NCI-H1694 (cell line): ENCODE results near the gene CD163L1.
"Not testable (repeated sequence)": the region's sequence is repeated elsewhere in the genome, so short reads cannot be mapped to it uniquely, and the experiment has no call there.

Experiments used
- DNase-seq: peaks from one replicate; lab custom pipeline; 2025; lab: John Stamatoyannopoulos, UW

CD163L1 gene

DNA sequence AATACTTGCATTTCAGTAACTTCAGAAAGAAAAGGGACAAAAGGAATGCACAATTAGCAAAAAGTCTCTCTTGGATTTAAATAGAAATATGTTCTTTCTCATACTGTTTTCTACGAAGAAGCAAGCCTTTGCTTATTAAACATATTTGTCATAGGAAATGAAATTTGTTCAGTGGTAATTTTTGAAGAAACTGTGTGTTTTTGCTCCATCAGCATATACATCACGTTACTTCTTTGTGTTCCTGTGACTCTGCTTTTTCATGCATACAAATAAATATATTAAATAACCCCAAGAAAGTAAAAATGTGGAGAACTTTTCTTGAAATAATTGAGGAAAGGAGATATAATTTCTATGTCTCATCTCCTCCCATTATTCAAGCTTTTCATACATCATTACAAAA lies 39.7 kb downstream of the CD163L1 start:
- DNase-seq = no peak

DNA sequence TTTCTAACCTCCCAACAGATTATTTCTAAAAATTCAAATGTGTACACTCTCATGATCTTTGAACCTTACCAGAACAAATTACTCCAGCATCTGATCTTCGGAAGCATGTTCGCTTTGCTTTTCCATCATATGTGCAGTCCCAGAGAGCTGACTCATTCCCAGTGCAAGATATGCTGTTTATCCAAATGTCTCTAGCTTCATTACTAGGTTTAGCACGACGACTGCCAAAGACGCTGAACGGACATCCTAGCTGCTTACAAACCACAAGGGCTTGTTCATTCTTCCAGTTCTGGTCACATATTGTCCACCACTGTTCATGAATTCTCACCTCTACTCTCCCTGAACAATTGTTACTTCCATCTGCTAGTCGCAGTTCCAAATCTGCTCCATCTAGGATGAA lies 40.5 kb downstream of the CD163L1 start:
- no peak for DNase-seq

DNA sequence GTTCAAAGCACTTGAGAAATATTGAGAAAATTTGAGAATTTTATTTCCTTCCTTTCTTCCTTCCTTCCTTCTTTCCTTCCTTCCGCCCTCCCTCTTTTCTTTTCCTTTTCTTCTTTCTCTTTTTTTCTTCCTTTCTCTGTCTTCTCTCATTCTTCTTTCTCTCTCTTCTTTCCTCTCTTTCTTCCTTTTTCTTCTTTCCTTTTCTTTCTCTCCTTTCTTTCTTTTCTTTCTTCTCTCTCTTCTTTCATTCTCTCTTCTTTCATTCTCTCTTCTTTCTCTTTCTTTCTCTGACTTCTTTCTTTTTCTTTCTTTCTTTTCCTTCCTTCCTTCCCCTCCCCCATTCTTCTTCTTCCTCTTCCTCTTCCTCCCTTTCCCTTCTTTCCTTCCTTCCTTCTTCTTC lies 44.9 kb downstream of the CD163L1 start:
- DNase-seq = no peak

DNA sequence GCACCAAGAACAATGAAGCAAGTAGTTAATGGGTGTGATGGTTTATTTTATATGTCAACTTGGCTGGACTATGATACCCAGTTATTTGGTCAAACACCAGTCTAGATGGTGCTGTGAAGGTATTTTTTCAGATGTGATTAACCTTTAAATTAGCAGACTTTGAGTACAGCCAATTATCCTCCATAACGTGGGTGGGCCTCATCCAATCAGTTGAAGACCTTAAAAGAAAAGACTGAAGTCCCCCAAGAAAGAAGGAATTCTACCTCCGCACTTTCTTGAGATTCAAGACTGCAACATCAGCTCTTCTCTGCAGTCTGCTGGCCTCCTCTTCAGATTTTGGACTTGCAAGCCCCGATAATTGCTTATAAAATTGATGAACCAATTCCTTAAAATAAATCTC lies 47.5 kb downstream of the CD163L1 start:
- no peak for DNase-seq

DNA sequence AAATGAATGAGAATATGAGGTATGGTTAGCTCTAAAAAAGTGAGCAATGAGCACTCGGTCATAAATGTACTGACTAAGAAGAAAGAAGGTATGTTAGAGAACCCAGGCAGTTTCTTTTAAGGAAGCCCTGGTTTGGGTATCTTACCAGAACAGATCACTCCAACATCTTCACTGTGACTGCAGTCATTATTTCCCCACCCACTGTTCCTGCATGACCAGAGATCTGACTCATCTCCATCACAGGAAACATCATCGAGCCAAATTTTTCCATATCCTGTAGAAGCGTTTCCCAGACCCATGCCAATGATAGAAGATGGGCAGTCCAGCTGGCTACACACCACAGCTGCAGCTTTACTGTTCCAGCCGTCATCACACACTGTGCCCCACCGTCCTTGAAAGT lies 48.0 kb downstream of the CD163L1 start:
- no peak for DNase-seq

DNA sequence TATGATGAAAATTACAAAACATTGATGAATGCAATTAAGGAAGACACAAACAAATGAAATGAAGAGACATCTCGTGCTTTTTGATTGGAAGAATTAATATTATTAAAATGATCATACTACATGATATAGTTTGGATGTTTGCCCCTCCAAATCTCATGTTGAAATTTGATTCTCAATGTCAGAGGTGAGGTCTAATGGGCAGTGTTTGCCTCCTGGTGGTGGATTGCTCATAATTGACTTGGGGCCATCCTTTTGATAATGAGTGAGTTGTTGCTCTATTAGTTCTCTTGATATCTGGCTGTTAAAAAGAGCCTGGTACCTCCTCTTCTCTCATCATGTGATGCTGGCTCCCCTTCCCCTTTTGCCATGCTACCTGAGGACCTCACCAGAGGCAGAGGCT lies 56.7 kb downstream of the CD163L1 start:
- no peak for DNase-seq

DNA sequence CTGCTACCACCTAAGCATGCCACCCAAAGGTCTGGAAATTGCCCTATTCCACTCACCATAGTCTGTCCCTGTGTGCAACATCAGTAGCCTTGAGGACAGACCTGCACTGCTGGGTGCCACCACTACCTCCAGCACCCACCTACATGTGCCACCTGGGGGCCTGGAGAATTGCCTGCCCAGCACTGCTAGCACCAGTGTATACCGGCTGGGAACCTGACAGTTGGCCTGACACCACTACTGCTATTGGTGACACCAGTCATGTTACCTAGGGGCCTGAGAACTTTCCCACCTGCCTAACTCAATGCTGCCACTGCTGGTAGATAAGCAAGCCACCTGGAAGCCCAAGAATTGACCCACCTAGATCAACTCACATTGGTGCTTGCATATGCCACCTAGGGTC lies 60.8 kb downstream of the CD163L1 start:
- DNase-seq = no peak

DNA sequence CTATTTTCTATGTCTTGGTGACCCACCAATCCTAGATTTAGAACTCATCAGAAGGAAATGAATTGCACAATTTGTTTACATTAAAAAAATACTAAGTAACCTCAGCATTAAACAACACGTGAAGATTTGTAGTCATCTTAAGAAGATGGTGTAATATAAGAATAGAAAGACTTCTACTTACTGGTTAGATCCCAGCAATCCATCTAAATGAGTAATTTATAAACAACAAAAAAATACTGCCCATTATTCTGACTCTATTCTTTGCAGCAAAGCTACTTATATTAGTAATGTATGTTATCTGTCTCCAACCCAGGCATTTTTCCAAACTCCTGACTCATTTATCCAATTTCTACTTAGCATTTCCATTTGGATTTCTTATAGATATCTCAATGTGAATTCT lies 67.8 kb downstream of the CD163L1 start:
- DNase-seq = no peak

DNA sequence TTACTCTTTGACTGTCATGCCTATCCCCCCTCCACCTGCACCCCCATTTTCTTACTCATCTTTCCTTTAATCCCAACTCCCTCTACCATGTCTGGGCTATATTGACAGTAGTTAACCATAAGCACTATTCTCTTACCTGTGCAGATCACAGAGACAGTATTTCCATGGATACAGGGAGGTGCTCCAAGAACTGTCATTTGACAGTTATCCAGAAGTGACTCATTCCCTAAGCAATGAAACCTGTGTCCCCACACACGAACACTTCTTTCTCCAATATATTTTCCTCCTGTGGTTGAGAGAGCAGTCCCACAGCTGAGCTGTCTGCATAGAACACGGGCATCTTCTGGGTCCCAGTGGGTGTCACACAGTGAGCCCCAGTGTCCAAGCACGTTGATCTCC lies 68.8 kb downstream of the CD163L1 start:
- DNase-seq = no peak

DNA sequence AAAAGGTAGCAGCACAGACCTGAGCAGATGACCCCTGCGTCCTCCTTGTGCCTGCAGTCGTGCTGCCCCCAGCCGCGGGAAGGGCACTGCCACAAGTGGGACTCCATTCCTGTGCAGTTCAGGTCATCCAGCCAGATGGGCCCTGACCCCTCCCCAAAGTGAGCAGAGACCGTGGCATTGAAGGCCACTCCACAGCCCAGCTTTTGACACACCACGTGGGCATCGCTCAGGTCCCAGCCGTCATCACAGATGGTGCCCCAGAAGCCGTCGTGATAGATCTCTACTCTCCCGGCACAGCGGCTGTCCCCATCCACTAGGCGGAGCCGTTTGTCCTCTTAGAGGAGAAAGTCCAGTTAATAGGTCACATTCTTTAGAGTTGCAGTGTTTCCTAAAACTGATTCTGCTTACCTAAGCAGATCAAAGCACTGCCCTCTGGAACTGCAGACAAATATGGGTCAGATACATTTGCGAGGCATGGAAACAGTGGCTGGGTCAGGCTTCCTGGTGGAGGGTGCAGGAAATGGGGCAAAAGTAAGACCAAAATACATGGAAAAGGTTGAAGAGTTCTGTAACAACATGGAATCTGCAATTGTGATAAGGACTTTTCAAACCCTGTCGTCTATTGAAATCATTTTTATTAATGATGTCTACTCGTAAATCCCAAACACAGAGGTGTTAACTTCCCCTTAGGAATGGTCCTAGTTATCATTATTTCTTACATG lies 69.4 kb downstream of the CD163L1 start:
- DNase-seq = peak; percentile 66

DNA sequence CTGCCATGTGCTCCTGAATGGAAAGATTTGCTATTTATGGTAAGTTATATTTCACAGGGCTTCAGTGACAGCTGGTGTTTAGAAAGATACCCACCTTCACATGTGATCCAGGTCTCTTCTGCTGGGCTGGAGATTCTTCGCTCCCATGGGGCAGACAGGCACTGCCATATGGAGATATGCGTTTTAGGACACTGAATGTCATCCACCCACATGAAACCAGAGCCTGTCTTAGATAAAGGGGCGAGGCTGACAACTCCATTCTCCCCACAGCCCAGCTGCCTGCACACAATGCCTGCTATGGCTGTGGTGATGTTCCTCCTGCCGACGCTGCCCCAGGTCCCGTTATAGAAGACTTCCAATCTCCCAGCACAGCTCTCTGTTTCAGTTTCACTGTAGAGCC lies 70.7 kb downstream of the CD163L1 start:
- DNase-seq = peak; percentile 99

DNA sequence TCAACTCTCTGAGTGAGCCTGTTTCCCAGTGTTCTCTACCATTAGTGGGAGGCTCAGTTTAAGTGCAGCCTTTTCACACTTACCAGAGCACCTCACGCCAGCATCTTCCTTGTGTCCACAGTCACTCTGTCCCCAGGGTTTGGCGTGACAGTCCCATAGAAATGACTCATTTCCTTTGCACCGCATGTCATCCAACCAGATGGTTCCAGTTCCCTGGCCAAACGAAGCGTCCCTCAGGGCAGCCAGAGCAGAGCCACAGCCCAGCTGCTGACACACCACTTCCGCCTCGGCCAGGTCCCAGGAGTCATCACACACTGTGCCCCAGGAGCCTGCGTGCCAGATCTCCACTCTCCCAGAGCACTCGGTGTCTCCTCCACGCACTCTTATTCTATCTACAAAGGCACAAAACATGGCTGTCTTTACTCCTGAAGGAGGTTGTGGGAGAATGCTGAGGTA lies 74.7 kb downstream of the CD163L1 start:
- DNase-seq = no peak

DNA sequence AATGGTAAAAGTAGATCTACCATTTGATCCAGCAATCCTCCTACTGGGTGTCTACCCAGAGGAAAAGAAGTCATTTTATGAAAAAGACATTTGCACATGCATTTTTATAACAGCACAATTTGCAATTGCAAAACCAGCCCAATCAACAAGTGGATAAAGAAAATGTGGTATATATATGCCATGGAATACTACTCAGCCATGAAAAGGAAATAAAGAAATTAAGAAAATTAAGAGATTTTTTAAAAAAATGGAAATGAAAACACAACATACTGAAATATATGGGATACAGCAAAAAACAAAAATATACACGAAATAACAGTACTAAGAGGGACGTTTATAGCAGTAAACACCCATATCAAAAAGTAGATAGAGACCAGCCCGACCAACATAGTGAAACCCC lies 81.2 kb downstream of the CD163L1 start:
- no peak for DNase-seq

DNA sequence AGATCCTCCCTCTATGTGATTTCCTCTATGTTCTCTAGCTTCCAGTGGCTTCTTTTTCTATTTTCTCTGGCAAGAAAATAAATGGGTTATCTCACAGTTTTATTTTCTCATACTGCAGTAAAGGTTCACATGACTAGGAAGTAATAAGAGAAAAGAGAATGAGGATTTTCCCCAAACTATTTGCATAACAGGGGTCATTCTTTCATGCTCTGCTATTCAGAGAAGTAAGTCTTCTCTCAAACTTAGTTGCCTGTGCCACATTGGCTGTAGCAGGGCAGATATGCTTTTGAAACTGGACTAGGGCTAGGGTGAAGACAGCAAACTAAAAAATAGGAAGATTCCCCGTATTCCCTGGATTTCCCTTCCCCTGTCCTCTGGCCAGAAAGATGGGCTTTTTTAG lies 82.7 kb downstream of the CD163L1 start:
- no peak for DNase-seq

DNA sequence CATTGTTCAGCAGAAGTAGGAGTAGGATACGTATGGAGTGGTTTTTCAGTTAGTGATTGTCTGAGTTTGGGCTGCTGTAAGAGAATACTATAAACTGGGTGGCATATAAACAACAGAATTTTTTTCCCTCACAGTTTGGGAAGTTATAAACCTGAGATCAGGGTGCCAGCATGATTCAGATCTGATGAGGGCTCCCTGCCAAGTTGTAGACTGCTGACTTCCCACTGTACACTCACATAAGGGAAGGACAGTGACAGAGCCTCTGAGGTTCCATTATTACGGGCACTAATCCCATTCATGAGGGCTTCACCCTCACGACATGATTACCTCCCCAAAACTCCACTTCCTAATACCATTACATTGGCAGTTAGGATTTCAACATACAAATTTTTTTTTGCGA lies 89.4 kb downstream of the CD163L1 start:
- DNase-seq = no peak

DNA sequence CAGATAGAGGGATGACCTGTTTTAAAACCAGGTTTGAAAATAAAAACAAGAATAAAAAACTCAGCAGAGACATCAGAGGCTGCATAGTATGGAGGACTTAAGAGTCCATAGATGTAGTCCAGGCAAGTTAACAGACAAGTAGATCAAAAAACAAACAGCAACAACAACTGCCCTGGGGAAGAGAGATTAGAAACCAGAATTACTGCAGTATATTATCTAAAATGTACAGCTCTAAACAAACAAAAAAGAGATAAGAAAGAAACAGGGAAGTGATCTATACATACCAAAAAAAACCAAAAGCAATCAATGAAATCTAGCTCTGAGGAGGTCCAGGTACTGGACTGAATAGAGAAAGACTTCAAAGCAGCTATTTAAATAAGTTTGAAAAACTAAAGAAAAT lies 91.3 kb downstream of the CD163L1 start:
- no peak for DNase-seq

DNA sequence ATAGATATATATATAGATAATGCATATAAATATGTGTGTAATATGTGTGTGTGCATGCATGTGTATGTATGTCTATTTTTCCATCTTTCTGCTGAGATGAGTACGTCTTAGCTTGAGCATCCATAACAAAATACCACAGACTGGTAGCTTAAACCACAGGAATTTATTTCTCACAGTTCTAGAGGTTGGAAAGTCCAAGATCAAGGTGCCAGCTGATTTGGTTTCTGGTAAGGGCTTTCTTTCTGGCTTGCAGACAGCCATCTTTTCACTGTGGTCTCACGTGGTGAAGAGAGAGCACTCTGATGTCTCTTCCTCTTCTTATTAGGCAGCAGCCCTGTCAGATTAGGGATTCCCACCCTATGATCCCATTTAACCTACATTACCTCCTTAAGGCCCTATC lies 92.8 kb downstream of the CD163L1 start:
- no peak for DNase-seq

DNA sequence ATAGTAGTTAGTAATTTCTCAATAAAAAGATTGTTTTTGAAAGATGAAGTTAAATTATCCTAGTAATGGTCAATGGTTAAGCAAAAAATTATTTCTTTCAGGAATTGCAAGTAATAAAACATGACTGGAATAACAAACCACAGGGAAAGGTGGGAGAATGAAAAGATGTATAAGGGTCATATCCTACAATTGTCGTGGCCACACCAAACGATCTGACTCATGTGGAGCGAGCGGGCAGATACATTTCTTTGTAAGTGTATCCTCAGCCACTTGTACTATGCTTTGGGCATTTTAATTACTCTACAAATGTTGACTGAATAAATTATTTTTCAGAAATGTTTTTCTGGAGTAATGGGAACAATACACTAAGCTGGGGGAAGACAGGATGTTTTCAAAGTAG lies 94.5 kb downstream of the CD163L1 start:
- no peak for DNase-seq

DNA sequence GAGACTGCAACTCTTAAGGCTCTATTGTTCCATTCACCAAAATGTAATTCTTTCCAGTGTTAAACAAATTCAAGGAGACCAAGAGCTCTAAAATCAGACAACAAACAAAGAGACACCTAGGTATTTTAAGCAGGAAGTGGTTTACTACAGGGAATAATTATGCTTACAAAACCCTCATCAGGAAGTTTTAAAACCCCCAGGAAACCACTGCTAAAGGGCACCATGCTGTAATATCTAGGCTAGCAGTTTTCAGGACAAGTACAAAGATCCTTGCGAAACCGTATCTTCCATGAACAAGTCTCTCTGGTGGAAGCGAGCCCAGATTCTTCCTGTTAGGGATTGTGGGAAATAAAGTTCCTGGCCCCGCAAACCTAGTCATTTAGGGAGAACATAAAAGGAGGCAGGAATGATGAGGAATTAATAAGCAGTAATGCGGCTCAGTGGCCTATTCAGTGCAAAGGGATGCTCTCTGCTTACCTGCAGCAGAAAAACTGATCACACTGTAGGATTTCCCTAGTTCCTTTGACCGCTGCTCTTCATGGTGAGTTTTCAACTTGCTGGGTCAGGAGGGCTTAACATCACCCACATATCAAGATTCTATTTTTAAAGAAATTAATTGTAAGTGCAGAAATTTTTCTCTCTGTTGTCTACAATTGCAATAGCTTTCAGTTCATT lies 97.3 kb downstream of the CD163L1 start:
- DNase-seq = no peak

DNA sequence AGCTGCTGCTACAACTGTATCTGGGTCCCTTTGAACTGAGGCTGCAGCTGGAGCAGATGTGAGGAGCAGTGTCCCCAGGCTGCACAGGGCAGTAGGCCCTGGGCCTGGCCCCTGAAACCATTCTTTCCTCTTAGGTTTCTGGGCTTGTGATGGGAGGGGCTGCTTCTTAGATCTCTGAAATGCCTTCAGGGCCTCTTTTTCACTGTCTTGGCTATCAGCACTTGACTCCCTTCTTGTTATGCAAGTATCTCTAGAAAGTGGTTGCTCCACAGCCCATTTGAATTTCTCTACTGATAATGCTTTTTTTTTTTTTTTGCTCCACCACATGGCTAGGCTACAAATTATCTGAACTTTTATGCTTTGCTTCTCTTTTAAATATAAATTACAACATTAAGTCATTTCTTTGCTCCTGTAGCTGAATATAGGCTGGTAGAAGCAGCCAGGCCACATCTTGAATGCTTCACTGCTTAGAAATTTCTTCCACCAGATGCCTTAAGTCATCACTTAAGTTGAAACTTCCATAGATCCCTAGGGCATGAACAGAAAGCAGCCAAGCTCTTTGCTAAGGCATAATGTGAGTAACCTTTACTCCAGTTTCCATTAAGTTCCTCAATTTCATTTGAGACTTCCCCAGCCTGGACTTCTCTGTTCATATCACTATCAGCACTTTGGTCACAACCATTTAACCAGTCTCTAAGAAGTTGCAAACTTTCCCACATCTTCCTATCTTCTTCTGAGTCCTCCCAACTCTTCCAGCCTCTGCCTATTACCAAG lies 98.9 kb downstream of the CD163L1 start:
- DNase-seq = no peak

DNA sequence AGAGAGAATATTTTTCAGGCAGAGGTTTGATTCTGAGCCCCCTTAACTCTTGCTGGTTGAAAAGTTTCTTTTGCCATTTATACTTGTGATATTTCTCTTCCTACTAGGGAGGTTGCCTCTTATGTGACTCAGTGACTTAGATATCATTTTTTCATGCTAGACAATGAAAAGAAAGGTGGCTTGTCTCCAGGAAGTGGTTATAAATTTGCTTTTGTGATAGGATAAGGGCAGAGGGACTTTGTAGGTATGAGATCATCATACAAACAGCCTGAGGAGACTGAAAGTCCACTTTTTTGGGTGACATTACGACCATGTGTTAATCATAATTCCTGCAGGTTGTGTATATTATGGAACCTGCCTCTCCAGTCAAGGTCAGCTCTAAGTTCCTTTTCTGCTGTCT lies 104.3 kb downstream of the CD163L1 start:
- no peak for DNase-seq

DNA sequence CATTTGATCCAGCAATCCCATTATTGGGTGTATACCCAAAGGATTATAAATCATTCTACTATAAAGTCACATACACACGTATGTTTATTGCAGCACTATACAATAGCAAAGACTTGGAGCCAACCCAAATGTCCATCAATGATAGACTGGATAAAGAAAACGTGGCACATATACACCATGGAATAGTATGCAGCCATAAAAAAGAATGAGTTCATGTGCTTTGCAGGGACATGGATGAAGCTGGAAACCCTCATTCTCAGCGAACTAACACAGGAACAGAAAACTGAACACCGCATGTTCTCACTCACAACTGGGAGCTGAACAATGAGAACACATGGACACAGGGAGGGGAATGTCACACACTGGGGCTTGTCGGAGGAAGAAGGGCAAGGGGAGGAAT lies 106.2 kb downstream of the CD163L1 start:
- not testable (repeated sequence) for DNase-seq

DNA sequence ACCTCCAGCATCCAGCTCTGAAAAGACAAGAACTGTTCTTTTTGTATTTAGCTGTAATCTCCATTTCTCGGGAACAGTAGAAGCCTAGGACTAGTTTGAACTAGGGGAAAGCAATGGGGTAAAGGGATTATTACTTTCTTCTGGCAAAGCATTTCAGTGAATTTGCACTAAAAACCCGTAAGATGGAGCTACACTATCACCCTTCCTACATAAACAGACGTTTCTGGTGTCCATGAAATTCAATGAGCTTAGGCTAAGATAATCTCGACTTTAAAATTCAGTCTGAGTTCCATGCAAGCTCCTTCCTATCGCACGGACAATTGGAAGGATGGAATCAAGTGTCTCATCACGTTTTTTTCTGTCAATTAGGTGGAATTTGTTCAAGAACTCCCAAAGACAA lies 116.0 kb downstream of the CD163L1 start:
- peak; percentile 20 for DNase-seq
